ENCODE measurements around the gene ACTR3C.

DNA sequence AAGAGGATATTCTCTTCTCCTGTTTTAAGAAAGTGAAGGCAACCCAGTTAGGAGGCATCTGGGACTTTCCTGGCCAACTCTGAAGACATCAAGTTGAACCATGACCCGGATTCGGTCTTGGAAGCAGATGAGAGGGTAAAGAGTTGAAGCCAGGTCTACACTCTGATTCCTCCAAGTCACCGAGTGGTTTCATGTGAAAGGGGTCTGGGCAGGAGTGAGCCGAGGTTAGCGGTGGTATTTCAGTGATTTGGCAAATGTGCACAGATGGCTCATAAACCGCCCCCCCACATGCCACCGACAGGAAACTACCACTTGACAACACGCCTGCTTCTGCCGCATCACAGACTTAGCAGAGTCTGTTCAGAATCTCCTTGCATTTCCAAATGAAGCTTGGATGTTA lies 33.9 kb upstream of the ACTR3C start:
- TF ChIP-seq TAF1 (IDR thresholded peaks at IDR 0.05; ENCODE audit: borderline replicate concordance, low read depth, low read length) (no peak), POLR2A (IDR thresholded peaks at IDR 0.05; ENCODE audit: low read depth, low read length) (no peak)

Data from GM12892 (cell line).